ENCODE data around the gene TNFSF8.

GRCh38 chr9:114894609-114895433 is 35.6 kb downstream of the TNFSF8 start:
- TF ChIP-seq CTCF (IDR thresholded peaks at IDR 0.05; ENCODE audit: low read depth, low read length) (no peak), EZH2phosphoT487 (IDR thresholded peaks at IDR 0.05; ENCODE audit: low read depth) (no peak)
